ENCODE results near the gene AGAP1. TPM values are rescaled to one million over a fixed set of nuclear protein-coding genes. Genes with fewer than 3 reads are reported as not detected.

Gene AGAP1
- polyA plus RNA-seq, 2 of the 4 experiments (the other 2 are of a cell fraction), result 20.2 to 21.9 TPM

DNA sequence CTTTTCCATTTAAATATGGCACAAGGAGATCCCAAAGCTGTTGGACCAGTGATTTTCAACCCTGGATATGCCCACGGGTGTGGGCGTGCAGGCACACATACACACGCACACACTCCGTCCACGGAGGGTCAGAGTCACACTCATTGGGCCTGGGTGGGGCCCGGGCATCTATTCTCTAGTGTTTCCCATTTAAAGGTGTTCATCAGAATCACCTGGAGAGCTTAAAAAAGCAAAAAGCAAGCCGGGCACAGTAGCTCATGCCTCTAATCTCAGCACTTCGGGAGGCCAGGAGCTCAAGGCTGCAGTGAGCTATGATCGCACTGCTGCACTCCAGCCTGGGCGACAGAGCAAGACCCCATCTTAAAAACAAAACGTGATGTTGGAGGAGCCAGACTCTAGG is 345.4 kb downstream of the AGAP1 start:
- Histone ChIP-seq H3K4me3 (no peak overlapping the region), H3K4me1 (no peaks in the 10 kb centered on the region), H3K27ac (no peak overlapping the region), H3K4me2 (no peak overlapping the region), H3K9me3 (no peaks in the 10 kb centered on the region)
- TF ChIP-seq GATA3 (IDR thresholded peaks at IDR 0.05; ENCODE audit: borderline replicate concordance) (no peak), JUN (IDR thresholded peaks at IDR 0.05) (no peak), POLR2A (IDR thresholded peaks at IDR 0.05; ENCODE audit: low read length) (no peak), ZNF302 (CRISPR knock-in tag; IDR thresholded peaks at IDR 0.05) (no peak), FOXS1 (CRISPR knock-in tag; IDR thresholded peaks at IDR 0.05) (no peak)
- TF ChIP-seq, protein P1, sequence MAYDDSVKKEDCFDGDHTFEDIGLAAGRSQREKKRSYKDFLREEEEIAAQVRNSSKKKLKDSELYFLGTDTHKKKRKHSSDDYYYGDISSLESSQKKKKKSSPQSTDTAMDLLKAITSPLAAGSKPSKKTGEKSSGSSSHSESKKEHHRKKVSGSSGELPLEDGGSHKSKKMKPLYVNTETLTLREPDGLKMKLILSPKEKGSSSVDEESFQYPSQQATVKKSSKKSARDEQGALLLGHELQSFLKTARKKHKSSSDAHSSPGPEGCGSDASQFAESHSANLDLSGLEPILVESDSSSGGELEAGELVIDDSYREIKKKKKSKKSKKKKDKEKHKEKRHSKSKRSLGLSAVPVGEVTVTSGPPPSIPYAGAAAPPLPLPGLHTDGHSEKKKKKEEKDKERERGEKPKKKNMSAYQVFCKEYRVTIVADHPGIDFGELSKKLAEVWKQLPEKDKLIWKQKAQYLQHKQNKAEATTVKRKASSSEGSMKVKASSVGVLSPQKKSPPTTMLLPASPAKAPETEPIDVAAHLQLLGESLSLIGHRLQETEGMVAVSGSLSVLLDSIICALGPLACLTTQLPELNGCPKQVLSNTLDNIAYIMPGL (CRISPR knock-in tag; IDR thresholded peaks at IDR 0.05; ENCODE audit: borderline replicate concordance), result no peak
- TF ChIP-seq, protein P2, sequence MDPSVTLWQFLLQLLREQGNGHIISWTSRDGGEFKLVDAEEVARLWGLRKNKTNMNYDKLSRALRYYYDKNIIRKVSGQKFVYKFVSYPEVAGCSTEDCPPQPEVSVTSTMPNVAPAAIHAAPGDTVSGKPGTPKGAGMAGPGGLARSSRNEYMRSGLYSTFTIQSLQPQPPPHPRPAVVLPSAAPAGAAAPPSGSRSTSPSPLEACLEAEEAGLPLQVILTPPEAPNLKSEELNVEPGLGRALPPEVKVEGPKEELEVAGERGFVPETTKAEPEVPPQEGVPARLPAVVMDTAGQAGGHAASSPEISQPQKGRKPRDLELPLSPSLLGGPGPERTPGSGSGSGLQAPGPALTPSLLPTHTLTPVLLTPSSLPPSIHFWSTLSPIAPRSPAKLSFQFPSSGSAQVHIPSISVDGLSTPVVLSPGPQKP (IDR thresholded peaks at IDR 0.05; ENCODE audit: low read depth, low read length), result no peak
- ATAC-seq (no peak), FAIRE-seq (no peak), DNase-seq (ENCODE audit: low read depth in 1 of 2, low spot score in 1 of 2) (no peak)
- POLR2A ChIA-PET, result no interaction called here
- CTCF ChIA-PET, result no interaction called here
- WGBS (ENCODE audit: missing lambda C conversion rate), result 94% methylated on average over 11 of the region's 11 CpGs

DNA sequence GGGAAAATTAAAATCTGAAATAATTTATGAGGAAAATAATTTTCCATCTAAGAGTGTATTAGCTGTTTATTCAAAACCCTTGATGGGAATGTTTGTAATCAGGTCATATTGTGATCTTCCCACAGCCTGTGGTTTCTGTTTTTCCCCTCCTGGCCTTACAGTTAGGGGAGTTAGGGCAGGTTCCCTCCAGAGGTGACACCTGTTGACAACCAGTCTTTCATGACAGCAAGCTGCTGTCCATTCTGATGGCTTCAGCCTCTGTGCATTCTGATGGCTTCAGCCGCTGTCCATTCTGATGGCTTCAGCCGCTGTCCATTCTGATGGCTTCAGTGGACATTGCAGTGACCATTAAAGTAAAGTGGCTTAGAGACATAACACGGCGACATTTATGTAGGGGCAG is 346.1 kb downstream of the AGAP1 start:
- TF ChIP-seq ZFP36 (IDR thresholded peaks at IDR 0.05; ENCODE audit: borderline replicate concordance, partially characterized antibody) (no peak), KDM1A (IDR thresholded peaks at IDR 0.05; ENCODE audit: low read depth) (no peak), HDAC2 (IDR thresholded peaks at IDR 0.05) (no peak), CEBPB (IDR thresholded peaks at IDR 0.05) (no peak), NFE2L2 (conservative IDR thresholded peaks at IDR 0.05; ENCODE audit: low read length) (no peak), TFCP2L1 (CRISPR knock-in tag; IDR thresholded peaks at IDR 0.05) (no peak), SMC3 (IDR thresholded peaks at IDR 0.05) (no peak), CHD4 (IDR thresholded peaks at IDR 0.05; ENCODE audit: borderline replicate concordance) (no peak), ZSCAN20 (CRISPR knock-in tag; IDR thresholded peaks at IDR 0.05) (no peak), CHD2 (IDR thresholded peaks at IDR 0.05; ENCODE audit: low read length, partially characterized antibody) (no peak), BHLHE40 (IDR thresholded peaks at IDR 0.05; ENCODE audit: low read depth, low read length) (no peak), TP53 (CRISPR knock-in tag; IDR thresholded peaks at IDR 0.05) (no peak), POLR2AphosphoS2 (conservative IDR thresholded peaks at IDR 0.05; ENCODE audit: low read length) (no peak), MAFK (IDR thresholded peaks at IDR 0.05; ENCODE audit: partially characterized antibody) (no peak), CBX2 (IDR thresholded peaks at IDR 0.05; ENCODE audit: borderline replicate concordance, low read depth) (no peak)
- TF ChIP-seq, protein P3, sequence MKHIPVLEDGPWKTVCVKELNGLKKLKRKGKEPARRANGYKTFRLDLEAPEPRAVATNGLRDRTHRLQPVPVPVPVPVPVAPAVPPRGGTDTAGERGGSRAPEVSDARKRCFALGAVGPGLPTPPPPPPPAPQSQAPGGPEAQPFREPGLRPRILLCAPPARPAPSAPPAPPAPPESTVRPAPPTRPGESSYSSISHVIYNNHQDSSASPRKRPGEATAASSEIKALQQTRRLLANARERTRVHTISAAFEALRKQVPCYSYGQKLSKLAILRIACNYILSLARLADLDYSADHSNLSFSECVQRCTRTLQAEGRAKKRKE (CRISPR knock-in tag; IDR thresholded peaks at IDR 0.05; ENCODE audit: low read depth), result no peak
- TF ChIP-seq, protein P4, sequence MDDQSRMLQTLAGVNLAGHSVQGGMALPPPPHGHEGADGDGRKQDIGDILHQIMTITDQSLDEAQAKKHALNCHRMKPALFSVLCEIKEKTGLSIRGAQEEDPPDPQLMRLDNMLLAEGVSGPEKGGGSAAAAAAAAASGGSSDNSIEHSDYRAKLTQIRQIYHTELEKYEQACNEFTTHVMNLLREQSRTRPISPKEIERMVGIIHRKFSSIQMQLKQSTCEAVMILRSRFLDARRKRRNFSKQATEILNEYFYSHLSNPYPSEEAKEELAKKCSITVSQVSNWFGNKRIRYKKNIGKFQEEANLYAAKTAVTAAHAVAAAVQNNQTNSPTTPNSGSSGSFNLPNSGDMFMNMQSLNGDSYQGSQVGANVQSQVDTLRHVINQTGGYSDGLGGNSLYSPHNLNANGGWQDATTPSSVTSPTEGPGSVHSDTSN (IDR thresholded peaks at IDR 0.05), result no peak
- TF ChIP-seq, protein P1 (CRISPR knock-in tag; IDR thresholded peaks at IDR 0.05; ENCODE audit: borderline replicate concordance), result no peak
- TF ChIP-seq, protein P5, sequence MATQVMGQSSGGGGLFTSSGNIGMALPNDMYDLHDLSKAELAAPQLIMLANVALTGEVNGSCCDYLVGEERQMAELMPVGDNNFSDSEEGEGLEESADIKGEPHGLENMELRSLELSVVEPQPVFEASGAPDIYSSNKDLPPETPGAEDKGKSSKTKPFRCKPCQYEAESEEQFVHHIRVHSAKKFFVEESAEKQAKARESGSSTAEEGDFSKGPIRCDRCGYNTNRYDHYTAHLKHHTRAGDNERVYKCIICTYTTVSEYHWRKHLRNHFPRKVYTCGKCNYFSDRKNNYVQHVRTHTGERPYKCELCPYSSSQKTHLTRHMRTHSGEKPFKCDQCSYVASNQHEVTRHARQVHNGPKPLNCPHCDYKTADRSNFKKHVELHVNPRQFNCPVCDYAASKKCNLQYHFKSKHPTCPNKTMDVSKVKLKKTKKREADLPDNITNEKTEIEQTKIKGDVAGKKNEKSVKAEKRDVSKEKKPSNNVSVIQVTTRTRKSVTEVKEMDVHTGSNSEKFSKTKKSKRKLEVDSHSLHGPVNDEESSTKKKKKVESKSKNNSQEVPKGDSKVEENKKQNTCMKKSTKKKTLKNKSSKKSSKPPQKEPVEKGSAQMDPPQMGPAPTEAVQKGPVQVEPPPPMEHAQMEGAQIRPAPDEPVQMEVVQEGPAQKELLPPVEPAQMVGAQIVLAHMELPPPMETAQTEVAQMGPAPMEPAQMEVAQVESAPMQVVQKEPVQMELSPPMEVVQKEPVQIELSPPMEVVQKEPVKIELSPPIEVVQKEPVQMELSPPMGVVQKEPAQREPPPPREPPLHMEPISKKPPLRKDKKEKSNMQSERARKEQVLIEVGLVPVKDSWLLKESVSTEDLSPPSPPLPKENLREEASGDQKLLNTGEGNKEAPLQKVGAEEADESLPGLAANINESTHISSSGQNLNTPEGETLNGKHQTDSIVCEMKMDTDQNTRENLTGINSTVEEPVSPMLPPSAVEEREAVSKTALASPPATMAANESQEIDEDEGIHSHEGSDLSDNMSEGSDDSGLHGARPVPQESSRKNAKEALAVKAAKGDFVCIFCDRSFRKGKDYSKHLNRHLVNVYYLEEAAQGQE (IDR thresholded peaks at IDR 0.05), result no peak
- TF ChIP-seq, protein P6, sequence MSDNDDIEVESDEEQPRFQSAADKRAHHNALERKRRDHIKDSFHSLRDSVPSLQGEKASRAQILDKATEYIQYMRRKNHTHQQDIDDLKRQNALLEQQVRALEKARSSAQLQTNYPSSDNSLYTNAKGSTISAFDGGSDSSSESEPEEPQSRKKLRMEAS (IDR thresholded peaks at IDR 0.05), result no peak
- ATAC-seq (no peak), DNase-seq (ENCODE audit: low read depth in 1 of 2, low spot score in 1 of 2) (no peak), FAIRE-seq (no peak)
- no peak overlapping the region for H3K4me3 ChIP-seq
- H3K4me2 ChIP-seq, result no peak overlapping the region
- no peaks in the 10 kb centered on the region for H3K4me1 ChIP-seq
- no peak overlapping the region for H3K27ac ChIP-seq
- ChIA-PET POLR2A (no interaction called here), CTCF (interaction anchor here (1.3 kb wide), 1 partner anchor 40 kb away, joined by 3 read pairs; no protein-coding TSS in a partner anchor)
- H3K9me3 ChIP-seq, result no peaks in the 10 kb centered on the region
- 96% methylated on average over 4 of the region's 4 CpGs for WGBS (ENCODE audit: missing lambda C conversion rate)

All from A549 (cell line).